Effector CD8-positive, alpha-beta T cell (primary cell): ENCODE data around the gene IL36A.

Experiments used
- DNase-seq: peaks from one replicate; lab custom pipeline; 2025; lab: John Stamatoyannopoulos, UW

The IL36A gene

DNA sequence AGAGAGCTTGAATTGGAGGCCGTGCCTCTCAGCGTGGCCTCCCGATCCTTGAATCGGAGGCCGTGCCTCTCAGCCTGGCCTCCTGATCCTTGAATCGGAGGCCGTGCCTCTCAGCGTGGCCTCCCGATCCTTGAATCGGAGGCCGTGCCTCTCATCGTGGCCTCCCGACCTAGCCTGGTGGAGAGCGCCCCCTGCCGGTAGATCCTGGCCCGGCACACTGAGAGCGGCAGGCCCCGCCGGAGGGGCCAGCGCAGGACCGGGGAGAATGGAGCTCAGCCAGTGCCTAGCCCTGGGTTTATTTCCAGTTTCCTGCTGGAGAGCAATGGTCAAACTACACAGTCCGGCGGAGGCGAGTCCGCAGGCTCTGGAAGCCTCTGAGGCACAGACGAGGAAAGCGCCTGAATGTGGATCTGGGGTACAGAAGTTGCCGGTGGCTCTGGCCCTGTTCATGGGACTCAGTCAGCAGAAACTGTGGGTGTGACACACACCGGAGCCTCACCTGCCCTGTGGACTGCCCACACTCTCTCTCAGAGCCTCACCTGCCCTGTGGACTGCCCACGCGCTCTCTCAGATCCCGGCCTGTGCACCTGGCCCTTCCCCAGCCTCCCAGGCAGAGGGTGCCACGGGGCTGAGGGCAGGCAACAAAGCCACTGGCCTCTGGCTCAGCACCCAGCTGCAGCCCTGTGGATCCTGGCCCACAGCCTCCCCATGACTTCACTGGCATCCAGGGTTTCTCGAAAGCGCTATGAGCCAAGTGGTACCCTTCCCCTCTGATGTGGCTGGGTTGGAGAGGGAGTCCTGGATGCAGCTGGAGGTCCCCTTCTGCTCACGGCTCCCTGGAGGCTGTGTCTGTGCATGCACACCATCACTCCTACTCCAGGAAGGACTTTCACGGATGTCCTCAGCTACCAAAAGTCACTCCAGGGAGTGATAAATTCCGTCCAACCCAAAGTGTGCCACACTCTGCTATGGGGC lies 45.9 kb downstream of the IL36A start:
- no peak for DNase-seq

DNA sequence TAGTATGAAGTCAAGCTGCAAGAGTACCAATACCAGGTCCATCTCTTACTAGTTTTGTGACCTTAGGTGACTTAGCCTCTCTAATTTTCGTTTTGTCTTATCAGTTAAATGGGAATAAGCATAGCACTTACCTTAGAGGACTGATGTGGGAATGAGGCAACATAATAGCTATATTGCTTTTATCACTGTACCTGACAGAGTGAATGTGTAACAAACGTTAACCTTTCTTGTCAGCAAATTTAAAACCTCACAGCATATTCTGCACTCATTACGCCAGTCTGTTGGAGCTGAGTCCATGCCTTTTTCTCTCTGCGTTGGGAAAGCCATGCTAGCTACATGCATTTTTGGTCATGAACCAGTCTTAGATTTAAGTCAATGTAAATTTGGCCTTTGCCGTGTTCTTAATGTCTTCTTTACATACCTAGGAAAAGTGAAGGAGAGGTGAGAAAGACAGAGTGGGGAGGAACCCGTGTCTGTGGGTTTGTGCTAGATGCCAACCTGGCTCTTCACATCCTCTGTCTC lies 47.2 kb downstream of the IL36A start, which contains the start of gene IL36B:
IL36B (minus strand) TSS at position 472 of the 522 bp plus-strand sequence.
- no peak for DNase-seq

DNA sequence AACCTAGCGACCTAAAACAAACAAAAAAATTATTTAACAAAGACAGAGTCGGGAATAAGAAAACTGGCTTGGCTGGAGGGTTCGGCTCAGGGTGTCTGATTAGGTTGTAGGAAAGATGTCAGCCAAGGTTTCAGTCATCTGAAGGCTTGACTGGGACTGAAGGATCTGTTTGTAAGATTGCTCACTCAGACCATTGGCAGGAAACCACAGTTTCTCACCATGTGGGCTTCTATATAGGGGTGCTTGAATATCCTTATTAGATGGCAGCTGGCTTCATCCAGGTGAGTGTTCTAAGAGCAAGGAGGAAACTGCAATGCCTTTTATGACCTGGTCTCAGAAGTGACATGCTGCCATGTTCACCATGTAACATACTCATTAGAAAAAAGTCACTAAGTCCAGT lies 48.4 kb downstream of the IL36A start:
- DNase-seq, result no peak

DNA sequence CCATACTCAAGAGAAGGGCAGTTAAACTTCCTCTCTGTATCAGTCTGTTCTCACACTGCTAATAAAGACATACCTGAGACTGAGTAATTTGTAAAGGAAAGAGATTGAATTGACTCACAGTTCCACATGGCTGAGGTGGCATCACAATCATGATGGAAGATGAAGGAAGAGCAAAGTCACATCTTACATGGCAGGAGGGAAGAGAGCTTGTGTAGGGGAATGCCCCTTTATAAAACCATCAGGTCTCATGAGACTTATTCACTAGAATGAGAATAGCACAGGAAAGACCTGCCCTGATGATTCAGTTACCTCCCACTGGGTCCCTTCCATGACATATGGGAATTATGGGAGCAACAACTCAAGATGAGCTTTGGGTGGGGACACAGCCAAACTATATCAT lies 48.8 kb downstream of the IL36A start:
- no peak for DNase-seq

DNA sequence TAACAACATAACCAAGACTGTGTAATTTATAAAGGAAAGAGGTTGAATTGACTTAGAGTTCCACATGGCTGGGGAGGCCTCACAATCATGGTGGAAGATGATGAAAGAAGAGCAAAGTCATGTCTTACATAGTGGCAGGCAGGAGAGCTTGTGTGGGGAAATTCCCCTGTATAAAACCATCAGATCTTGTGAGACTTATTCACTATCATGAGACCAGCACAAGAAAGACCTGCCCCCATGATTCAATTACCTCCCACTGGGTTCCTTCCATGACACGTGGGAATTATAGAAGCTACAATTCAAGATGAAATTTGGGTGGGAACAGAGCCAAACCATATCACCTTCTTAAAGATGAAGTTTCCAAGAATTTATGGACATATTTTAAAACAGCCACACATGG lies 51.3 kb downstream of the IL36A start:
- no peak for DNase-seq

DNA sequence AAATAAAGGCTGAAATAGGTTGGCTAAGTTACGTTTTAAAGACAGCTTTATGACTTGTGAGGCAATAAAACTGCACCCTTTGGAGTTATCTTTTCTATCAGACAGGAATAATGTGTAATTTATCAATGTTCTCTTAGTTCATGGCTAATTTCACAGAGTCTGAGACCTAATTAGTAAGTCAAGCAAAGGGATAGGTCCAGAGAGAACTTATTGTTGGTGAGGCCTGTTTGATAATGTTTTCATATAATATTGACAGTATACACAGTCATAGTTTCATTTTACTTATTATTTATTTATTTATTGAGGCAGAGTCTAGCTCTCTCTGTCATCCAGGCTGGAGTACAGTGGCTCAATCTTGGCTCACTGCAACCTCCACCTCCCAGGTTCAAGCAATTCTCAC lies 51.9 kb downstream of the IL36A start:
- no peak for DNase-seq
